ENCODE data around the gene CPM.

CPM gene

DNA sequence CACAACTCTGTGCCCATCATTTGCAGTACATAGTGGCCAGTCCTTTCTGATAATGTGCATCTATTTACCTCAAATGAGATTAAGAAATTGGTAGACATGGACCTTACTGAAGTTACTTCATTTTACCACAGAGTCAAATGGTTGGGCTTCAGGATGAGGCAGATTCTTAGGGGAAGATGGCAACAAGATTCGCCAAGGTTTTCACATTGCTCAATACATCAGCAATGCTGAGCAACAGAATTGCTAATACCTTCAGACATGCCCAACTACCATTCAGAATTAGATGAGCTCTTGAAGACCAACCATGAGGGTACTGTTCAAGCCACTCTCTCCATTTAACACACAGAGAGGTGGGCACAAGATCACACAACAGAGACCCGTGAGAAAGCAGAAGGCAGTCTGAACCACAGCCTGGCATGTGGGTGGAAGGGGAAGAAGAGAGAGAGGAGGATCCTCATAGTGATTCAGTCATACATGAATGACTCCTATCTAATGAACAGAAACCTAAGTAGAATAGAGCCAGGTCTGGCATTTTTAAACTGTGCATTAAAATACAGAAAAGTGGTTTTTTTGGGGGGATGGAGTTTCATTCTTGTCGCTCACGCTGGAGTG lies 28.5 kb downstream of the CPM start:
- DNase-seq (ENCODE audit: low read depth in 2 of 2), result no peak

DNA sequence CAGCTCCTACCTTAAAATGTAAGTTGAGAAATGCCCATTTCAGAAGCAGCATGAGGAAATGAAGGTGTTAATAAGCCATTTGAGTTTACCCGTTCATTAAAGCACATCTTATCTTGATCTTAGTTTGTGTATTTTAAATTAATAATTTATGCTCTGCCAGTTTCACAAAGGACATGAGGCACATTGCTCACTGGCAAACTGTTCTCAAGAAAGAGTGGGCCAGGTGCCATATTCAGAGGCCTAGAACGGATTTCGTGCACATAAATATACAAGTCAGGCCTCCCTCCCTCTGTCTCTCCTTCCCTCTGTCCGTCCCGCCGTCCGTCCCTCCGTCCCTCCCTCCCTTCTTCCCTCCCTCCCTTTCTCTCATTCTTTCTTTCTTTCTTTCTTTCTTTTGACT lies 29.5 kb downstream of the CPM start:
- no peak for DNase-seq (ENCODE audit: low read depth in 2 of 2)

DNA sequence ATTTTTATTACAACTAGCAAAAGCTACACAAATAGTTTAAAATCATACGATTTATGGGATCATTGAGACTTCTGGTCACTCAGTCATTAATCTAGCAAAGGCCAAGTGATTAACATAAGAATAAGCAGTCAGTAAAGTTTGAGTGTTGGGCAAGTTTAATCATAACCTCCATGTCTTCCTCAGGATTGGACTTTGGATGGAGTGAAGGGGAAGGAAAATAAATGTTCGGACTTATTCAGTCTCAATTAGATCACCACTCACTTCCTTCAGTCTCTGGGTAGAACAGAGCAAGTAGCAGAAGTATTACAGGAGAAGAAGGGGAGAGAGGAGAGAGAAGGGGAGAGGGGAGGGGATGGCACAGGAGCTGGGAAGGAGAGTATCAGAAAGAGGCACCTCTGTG lies 31.4 kb downstream of the CPM start:
- no peak for DNase-seq (ENCODE audit: low read depth in 2 of 2)

DNA sequence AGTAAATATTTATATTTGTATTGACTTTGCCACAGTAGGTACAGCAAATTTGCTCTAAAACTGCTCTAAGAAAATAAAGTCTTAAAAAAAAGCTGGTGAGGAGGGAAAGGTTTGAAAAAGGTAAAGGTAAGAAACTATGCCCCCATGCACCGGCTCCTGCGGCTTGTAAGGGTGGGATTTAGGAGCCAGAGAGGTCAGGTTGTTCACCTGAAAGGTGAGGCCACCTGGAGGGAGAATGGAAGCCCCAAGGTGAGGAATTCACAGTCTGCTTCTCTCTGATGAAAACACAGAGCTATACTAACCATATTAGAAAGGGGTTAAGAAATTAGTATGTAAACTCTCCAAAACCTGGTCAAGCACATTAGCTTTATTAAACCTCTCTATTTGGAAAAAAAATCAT lies 31.8 kb downstream of the CPM start:
- DNase-seq (ENCODE audit: low read depth in 2 of 2), result no peak

DNA sequence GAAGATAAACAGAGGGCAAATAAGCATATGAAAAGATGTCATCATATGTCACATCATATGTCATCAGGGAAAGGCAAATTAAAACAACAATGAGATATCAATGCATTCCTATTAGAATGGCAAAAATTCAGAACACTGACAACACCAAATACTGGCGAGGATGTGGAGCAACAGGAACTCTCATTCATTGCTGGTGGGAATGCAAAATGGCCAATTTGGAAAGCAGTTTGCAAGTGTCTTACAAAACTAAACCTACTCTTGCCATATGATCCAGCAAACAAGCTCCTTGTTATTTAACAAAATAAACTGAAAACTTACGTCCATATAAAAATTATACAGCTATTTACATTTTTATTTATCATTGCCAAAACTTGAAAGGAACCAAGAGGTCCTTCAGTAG lies 32.7 kb downstream of the CPM start:
- no peak for DNase-seq (ENCODE audit: low read depth in 2 of 2)

DNA sequence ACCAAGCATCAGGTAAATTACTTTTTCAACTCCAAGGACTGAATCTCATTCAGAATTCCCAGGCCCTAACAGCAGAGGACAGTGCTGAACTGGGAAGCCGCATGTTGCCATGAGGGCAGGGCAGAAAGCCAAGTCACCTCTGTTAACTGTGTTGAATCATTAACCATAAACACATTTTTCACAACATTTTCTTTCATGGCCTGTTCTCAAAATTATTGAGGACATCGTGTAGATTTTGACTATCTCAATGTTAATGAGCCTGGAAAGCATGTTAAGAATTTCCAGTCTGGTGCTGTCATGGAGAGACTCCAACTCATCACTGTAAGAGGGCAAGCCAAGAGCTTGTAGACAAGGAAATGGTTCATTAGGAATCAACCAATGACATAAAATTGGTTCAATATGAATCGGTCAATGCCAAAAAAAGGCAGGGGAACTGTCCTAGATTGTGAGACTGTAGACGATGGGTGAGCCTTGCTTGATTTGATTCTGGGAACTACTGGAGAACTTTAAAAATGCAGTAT lies 33.7 kb downstream of the CPM start:
- DNase-seq (ENCODE audit: low read depth in 2 of 2), result no peak

DNA sequence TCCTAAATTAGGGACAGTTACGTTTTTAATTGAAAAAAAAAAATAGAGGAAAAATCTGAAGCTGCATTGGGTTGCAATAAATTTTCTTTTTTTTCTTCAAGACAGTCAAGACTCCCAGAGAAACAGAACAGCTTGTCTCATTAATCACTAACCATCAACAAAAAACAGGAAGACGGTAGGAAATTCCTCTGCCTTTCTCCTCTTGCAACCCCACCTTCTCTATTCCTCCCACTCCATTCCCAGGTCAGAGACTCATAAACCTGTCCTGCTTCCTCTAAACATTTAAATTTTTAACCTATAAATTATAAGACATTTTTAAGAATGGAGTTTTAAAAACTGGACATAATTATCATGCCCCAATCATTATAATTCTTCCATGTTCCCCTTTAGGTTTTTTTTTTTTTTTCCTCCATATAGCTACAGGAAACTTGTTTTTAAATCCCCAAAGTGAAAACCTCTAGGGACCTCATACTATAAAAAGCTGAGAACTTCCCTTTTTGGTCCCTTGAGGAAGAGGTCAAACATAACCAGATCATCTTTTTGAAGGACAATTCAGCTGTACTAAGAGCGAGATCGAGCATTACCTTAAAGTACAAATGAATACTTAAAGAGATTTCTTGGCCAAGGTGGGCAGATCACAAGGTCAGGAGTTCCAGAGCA lies 36.0 kb downstream of the CPM start:
- DNase-seq (ENCODE audit: low read depth in 2 of 2), result no peak

DNA sequence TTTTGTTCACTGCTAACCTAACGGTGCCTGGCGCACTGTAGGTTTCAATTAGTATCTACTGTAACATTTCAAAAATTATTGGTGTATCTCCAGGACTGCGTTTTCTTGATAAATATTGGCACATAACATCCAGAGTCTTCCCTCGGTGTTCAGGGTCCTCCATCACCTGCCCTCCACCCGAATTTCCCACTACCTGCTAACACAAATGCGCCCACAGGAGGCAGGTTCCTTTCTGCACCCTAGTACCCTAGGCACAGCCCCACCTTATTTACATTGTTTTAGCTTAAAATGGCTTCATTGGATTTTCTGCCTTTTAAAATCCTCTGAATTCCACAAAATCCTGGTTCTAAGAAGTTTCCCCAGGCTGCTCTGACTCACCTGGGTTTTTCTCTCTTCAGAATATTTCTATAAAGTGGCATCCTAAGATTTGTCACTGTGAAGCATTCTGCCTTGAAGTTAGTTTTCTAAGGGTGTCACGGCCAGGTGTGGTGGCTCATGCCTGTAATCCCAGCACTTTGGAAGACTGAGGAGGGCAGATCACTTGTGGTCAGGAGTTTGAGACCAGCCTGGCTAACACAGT lies 38.6 kb downstream of the CPM start:
- DNase-seq (ENCODE audit: low read depth in 2 of 2), result no peak

DNA sequence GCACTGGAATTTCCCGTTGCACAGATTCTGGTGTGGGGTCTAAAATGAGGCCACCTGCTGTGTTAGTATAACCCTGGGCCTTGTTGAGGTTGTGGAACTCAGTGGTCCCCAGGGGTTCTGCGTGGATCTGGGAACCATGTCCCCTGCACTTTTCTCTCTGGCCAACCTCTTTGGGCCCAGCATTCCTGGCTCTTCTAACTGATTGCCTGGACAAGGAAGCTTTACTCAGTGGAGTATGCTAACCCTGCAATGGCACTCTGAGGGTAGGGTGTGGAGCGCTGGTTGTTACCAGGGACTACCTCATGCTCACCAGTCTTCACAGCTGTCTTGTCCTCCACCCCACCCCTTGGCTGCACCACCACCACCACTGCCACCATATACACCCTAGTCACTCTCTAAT lies 39.2 kb downstream of the CPM start:
- DNase-seq (ENCODE audit: low read depth in 2 of 2), result no peak

DNA sequence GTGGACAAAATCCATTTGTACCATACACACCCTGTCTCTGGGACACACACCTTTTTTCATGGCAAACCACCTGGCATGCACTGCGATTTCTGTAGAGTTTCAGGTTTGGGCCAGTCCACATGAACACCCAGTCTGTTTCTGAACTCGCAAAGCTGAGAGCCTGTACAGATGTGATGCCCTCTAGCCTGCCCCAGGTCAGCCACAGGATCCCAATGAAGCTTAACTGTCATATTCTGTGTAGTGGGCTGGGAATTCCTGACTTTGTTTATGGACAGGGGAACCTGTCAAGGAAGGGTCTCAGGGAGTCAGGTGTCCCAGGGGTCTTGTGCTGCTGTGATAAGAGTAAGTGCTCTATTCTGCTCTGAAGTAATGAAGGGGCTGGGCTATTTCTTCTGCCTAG lies 39.8 kb downstream of the CPM start:
- DNase-seq (ENCODE audit: low read depth in 2 of 2), result no peak

DNA sequence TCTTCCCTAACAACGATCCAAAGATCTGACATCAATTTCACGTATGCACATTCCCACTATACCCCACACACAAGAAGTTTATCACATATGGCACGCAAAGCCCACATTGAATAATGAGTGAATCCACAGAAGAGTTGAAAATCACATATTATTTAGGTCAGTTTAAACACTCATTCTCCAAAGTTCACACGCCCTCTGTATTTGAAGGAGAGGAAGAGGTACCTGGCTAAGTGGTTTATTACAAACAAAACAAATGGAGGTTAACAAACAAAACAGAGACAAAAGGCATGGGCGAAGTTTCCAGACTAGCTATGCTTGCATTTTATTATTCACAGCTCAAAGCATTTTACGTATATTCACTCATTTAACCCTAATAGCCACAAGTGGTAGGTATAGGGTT lies 41.8 kb downstream of the CPM start:
- no peak for DNase-seq (ENCODE audit: low read depth in 2 of 2)

DNA sequence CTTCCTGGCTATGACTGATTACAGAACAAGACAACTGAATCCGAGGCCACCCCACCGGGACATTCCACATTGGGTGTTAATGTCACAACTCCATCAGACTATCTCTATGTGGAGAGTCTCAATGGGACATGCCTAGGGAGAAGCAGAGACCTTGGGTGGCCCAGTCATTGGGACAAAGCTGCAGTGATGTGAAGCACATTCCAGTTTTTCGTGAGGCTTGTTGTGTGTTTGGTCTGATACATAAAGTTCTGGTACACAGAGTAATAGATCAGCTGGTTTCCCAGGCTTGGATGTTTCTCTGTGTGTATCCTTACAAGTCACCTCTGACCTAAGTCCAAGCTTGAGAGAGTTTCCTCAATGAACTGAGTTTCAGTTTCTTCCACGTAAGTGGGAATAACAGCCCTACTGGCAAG lies 42.3 kb downstream of the CPM start:
- no peak for DNase-seq (ENCODE audit: low read depth in 2 of 2)

DNA sequence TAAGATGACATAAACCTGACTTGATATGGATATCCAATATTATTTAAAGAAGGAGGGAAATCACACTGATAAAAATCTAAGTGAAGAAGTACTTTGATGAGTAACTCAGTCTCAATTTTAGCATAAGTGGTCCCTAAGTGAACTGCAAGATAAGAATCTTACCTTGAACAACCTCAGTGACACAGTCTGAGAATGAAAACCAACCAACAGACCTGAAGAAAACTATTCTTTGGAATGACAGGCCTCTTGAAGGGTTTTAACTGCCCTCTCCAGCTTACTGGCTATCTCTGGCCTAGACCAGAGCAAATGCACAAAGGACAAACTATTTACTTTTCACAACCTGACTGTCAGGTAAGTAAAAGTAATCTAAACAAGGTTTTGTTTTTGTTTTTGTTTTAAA lies 44.7 kb downstream of the CPM start:
- DNase-seq (ENCODE audit: low read depth in 2 of 2), result no peak

DNA sequence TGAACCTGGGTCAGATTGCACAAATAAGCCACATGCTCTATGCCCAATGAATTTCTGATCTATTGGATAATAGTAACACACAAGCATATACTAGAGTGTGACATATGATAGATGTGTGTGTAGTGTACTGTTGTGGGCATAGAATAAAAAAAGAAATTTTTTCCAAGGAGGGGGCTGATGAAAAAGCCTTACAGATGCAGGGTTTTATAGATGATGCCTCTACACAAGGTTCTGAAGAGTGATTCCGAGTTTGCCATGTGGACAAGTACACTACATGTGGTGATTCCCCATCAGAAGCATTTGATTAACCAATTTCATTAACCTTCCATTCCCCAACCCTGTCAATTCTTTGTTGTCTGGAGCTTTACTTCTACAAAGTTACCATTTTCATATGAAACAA lies 45.3 kb downstream of the CPM start:
- DNase-seq (ENCODE audit: low read depth in 2 of 2), result no peak

DNA sequence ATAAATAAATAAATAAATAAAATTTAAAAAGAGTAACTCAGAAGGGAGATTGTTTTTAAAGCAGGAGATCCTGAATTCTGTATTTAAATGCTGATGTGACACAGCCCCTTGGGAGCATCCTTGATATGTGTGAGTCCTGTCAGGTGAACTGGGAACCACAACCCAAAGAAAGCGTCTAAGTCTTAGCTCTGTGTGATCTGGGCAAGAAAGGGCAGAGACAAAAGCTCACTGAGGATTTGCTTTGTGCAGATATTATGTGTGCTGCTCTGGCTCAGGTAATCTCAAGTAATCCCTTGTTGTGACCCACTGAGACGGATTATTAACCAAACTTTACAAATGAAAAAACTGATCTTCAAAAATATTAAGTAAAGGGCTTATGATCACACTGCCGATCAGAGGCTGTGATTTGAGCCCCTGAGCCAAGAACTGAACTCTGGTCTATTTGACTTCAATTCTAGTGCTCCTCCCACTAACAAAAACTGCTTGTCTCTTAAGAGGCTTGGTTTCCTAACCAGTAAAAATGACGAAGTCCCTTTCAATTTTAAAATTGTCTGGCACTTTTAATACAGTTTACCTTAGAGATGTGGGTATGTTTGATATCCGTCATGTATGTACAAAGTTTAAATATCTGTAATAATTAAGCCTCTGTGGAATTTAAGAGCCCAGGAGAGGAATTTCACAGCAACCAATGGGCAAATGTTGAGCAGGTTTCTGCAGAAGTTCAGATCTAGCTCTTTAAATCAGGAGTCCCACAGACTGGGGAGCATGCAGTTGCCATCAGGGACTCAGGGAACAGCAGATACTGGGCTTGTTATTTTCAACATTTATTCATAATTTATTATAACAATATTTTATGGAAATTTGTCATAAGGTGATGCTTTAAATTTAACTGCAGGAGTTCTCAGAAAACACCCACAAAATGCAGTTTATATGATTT lies 46.1 kb downstream of the CPM start:
- no peak for DNase-seq (ENCODE audit: low read depth in 2 of 2)

DNA sequence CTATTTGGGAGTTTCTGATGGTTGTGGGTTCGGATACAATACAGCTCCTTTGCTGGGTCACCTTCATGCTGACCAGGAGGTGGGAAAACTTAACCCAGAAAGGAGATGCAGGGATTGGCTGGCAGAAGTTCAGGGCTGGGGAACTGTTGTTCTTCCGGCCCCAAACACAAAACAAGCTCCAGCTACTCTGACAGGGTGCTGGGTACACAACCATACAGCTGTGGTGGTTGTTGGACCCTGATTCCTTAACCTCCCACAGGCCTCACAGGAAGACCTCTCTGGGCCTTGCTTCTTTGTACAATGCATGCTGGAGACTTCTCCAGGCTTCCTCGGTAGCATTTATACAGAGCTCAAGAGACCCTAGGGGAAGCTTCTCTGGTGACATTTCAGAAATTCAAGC lies 47.6 kb downstream of the CPM start:
- DNase-seq (ENCODE audit: low read depth in 2 of 2), result no peak

DNA sequence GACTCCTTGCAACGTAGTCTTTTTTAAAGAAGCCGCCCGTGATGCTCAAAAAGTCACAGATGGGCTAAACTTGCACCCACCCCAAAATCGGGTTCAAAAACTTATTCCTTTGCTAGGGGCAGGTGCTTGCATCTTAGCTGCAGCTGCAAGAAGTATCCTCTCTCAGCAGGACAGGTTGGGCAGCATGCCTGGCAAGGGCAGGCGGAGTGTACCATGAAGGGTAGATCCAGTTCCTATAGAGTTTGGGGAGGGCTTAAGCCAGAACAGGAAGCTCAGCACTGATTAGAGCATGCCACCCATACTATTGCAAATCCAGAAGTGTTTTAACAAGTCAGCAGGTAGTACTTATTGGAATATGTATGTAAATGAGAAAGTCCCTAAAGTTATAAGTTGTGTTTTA lies 48.7 kb downstream of the CPM start:
- DNase-seq (ENCODE audit: low read depth in 2 of 2), result no peak

DNA sequence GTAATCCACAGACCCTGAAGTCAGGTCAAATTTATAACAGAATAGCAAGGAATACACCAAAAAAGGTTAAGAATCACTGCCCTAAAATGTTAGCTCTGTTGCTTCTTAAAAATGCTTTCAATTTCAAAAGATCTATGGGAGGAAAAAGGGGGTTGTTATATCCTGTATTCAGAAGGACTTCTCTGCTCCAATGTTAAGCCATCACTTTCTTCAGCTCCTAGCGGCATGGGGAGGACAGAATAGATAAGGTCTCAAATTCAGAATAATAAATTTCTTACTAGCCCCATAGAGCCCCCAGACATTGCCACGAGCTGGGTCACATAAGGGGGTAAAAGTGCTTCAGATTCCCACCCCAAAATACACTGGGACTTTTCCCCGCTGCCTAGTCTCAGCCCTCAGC lies 49.8 kb downstream of the CPM start:
- DNase-seq (ENCODE audit: low read depth in 2 of 2), result no peak

DNA sequence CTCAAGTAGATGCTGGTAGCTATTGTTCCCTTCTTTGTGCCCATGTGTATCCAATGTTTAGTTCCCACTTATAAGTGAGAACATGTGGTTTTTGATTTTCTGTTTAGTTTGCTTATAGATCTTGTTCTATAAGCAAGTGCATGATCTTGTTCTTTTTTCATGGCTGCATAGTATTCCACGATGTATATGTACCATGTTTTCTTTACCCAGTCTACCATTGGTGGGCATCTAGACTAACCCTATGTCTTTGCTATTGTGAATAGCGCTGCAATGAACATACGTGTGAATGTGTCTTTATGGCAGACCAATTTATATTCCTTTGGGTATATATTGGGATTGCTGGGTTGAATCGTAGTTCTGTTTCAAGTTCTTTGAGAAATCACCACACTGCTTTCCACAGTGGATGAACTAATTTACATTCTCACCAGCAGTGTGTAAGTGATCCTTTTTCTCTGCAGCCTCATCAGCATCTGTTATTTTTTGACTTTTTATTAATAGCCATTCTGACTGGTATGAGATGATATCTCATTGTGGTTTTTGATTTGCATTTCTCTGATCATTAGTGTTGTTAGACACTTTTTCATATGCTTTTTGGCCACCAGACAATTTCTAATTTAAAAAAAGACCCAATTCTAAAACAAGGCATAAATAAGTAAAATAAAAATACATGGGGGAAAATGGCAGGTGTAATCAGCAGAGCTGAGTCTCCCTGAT lies 50.6 kb downstream of the CPM start:
- DNase-seq (ENCODE audit: low read depth in 2 of 2), result no peak

DNA sequence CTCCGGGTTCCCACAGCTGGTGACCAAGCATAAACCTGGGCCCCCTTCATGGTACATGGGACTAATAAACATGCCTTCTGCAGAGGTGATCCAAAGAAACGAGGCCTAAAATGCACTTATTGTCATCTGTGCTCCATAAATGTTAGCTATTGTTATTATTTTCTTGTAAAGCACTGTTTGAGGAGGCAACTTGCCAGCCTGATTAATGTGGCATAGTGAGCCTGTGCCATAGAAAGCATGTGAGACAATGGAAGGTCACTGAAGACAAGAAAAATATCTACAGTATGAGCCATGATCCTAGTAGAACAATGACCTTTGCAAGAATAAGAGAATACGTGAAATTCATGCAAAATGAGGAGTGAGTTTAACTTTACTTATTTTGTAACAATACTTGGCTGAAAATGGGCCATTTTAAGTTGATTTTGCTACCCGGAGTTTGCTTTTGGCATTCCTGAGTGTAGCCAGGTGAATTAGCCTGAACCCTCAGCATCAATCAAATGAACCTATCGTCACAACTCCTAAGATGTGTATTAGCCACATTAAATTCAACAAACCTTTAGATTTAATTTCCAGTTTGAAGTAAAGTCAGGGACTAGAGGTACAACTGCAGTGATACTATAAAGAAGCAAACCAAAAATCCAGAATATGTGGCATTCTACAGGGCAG lies 52.2 kb downstream of the CPM start:
- no peak for DNase-seq (ENCODE audit: low read depth in 2 of 2)

DNA sequence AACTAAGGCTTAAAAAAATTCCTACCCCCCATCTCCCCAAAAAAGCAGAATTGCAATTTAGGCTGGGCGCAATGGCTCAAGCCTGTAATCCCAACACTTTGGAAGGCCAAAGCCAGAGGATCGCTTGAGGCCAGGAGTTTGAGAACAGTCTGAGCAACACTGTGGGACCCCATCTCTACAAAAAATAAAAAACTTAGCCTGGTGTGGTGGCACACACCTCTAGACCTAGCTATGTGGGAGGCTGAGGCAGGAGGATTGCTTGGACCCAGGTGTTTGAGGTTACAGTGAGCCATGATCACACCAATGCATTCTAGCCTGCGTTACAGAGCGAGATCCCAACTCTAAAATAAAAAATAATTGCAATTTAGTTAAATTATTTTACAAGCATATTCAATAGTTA lies 54.1 kb downstream of the CPM start:
- DNase-seq (ENCODE audit: low read depth in 2 of 2), result no peak
